ENCODE data around the gene PRICKLE2.

PRICKLE2 gene

GRCh38 chr3:64074060-64074459 is 151.2 kb downstream of the PRICKLE2 start:
- Mint-ChIP-seq H3K9me3 (no peaks in the 10 kb centered on the region), H3K36me3 (ENCODE audit: insufficient read depth) (no peaks in the 10 kb centered on the region), H3K27ac (no peak overlapping the region), H3K4me3 (no peak overlapping the region), H3K4me1 (ENCODE audit: low read depth in 2 of 2) (no peaks in the 10 kb centered on the region), H3K27me3 (peaks cover 65 to 74% of the 10 kb centered on the region in 2 donors)
- DNase-seq (no peak), ATAC-seq (replicated peaks) (no peak)

- Mint-ChIP-seq H3K27me3 (peaks cover 66% of the 10 kb centered on the region in 2 donors), H3K36me3 (ENCODE audit: insufficient read depth) (no peaks in the 10 kb centered on the region), H3K27ac (no peak overlapping the region), H3K4me3 (no peak overlapping the region), H3K9me3 (no peaks in the 10 kb centered on the region), H3K4me1 (ENCODE audit: low read depth in 2 of 2) (no peaks in the 10 kb centered on the region)
- no peak for DNase-seq
- ATAC-seq (replicated peaks), result no peak
Measured at GRCh38 chr3:64073158-64073761, 152.0 kb downstream of the PRICKLE2 start.

- Mint-ChIP-seq H3K27ac (no peak overlapping the region), H3K4me3 (no peak overlapping the region), H3K36me3 (ENCODE audit: insufficient read depth) (no peaks in the 10 kb centered on the region), H3K4me1 (ENCODE audit: low read depth in 2 of 2) (no peaks in the 10 kb centered on the region), H3K27me3 (peaks cover 58 to 64% of the 10 kb centered on the region in 2 donors), H3K9me3 (no peaks in the 10 kb centered on the region)
- DNase-seq, result no peak
- ATAC-seq (replicated peaks), result no peak
Measured at GRCh38 chr3:64072126-64072525, 153.1 kb downstream of the PRICKLE2 start.

- no peak for ATAC-seq (replicated peaks)
- Mint-ChIP-seq H3K4me3 (no peak overlapping the region), H3K36me3 (ENCODE audit: insufficient read depth) (no peaks in the 10 kb centered on the region), H3K4me1 (ENCODE audit: low read depth in 2 of 2) (no peaks in the 10 kb centered on the region), H3K27me3 (peaks cover 58 to 63% of the 10 kb centered on the region in 2 donors), H3K9me3 (no peaks in the 10 kb centered on the region), H3K27ac (no peak overlapping the region)
- no peak for DNase-seq
Measured at GRCh38 chr3:64070704-64071103, 154.6 kb downstream of the PRICKLE2 start.

GRCh38 chr3:64067506-64068346 is 157.5 kb downstream of the PRICKLE2 start:
- DNase-seq, result no peak
- Mint-ChIP-seq H3K27ac (no peak overlapping the region), H3K4me3 (no peak overlapping the region), H3K9me3 (no peaks in the 10 kb centered on the region), H3K27me3 (peaks cover 41 to 67% of the 10 kb centered on the region in 2 donors), H3K4me1 (ENCODE audit: low read depth in 2 of 2) (no peaks in the 10 kb centered on the region), H3K36me3 (ENCODE audit: insufficient read depth) (no peaks in the 10 kb centered on the region)
- ATAC-seq (replicated peaks), result no peak

DNA sequence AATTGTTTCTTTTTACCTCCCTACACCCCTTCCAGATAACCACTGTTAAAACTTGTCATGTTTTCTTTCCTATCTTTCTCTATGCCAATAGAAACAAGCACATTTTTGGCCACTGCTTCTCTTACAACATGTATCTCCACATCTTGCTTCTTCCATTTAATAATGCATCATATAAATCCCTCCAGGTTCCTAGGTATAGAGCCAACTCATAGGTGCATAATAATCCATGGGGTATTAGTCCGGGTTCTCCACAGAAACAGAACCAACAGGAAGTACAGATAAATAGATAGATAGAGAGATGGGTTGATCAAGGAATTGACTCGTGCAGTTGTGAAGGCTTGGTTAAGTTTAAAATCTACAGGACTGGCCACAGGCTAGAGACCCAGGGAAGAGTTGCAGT is 160.5 kb downstream of the PRICKLE2 start:
- H3K27ac Mint-ChIP-seq, result no peak overlapping the region
- DNase-seq (no peak), ATAC-seq (replicated peaks) (no peak)
- H3K9me3 Mint-ChIP-seq, result no peaks in the 10 kb centered on the region
- peaks cover 21 to 54% of the 10 kb centered on the region in 2 donors for H3K27me3 Mint-ChIP-seq
- H3K4me3 Mint-ChIP-seq, result no peak overlapping the region
- H3K36me3 Mint-ChIP-seq (ENCODE audit: insufficient read depth), result no peaks in the 10 kb centered on the region
- H3K4me1 Mint-ChIP-seq (ENCODE audit: low read depth in 2 of 2), result no peaks in the 10 kb centered on the region

GRCh38 chr3:64063983-64064438 is 161.3 kb downstream of the PRICKLE2 start:
- DNase-seq, result no peak
- Mint-ChIP-seq H3K36me3 (ENCODE audit: insufficient read depth) (no peaks in the 10 kb centered on the region), H3K4me1 (ENCODE audit: low read depth in 2 of 2) (no peaks in the 10 kb centered on the region), H3K27ac (no peak overlapping the region), H3K9me3 (no peaks in the 10 kb centered on the region), H3K27me3 (peaks cover 22 to 57% of the 10 kb centered on the region in 2 donors), H3K4me3 (no peak overlapping the region)
- ATAC-seq (replicated peaks), result no peak

DNA sequence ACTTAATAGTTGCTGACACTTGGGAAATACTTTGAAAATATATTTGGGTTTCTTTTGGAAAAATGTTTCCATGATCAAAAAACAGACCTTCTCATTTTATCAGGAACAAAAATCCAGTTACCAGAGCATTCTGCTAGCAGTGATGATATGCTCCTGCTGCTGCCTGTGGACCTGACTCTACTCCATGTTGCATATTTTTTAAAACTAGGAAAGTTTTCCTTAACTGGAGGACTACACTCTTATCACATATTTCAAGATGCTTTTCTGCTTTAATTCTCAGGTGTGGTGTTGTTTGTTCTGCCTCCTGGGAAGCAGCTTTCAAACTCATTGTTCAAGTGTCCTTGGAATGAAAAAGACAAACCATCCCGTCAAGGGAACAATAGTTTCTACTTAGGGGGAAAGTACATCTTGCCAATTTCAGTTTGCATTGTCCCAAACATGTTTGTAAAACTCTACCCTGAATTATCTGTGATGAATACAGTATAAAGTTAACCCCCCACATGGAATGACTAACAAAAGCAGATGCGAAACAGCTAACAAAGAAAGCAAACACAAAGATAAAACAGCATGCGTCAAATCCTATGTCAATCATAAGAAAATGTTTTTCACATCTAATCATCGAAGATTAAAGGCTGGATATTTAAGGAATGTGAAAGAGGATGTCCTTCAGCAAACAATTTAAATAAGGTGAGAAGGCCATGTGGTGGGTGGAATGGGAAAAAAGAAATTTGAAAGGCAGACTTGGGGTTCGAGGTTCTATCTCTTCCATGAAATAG is 161.9 kb downstream of the PRICKLE2 start:
- DNase-seq (no peak), ATAC-seq (replicated peaks) (no peak)
- Mint-ChIP-seq H3K9me3 (no peaks in the 10 kb centered on the region), H3K4me3 (no peak overlapping the region), H3K36me3 (ENCODE audit: insufficient read depth) (no peaks in the 10 kb centered on the region), H3K27me3 (peaks cover 19 to 62% of the 10 kb centered on the region in 2 donors), H3K27ac (no peak overlapping the region), H3K4me1 (ENCODE audit: low read depth in 2 of 2) (no peaks in the 10 kb centered on the region)

GRCh38 chr3:64061628-64062027 is 163.6 kb downstream of the PRICKLE2 start:
- DNase-seq (no peak), ATAC-seq (replicated peaks) (no peak)
- H3K27me3 Mint-ChIP-seq, result peaks cover 29 to 72% of the 10 kb centered on the region in 2 donors
- no peaks in the 10 kb centered on the region for H3K4me1 Mint-ChIP-seq (ENCODE audit: low read depth in 2 of 2)
- no peaks in the 10 kb centered on the region for H3K9me3 Mint-ChIP-seq
- H3K36me3 Mint-ChIP-seq (ENCODE audit: insufficient read depth), result no peaks in the 10 kb centered on the region
- H3K27ac Mint-ChIP-seq, result no peak overlapping the region
- H3K4me3 Mint-ChIP-seq, result no peak overlapping the region

- DNase-seq (no peak), ATAC-seq (replicated peaks) (no peak)
- H3K27ac Mint-ChIP-seq, result no peak overlapping the region
- H3K9me3 Mint-ChIP-seq, result no peaks in the 10 kb centered on the region
- no peak overlapping the region for H3K4me3 Mint-ChIP-seq
- peaks cover 47 to 79% of the 10 kb centered on the region in 2 donors for H3K27me3 Mint-ChIP-seq
- no peaks in the 10 kb centered on the region for H3K4me1 Mint-ChIP-seq (ENCODE audit: low read depth in 2 of 2)
- H3K36me3 Mint-ChIP-seq (ENCODE audit: insufficient read depth), result no peaks in the 10 kb centered on the region
Measured at GRCh38 chr3:64059484-64060175, 165.6 kb downstream of the PRICKLE2 start.

GRCh38 chr3:64058566-64058965 is 166.7 kb downstream of the PRICKLE2 start:
- no peaks in the 10 kb centered on the region for H3K36me3 Mint-ChIP-seq (ENCODE audit: insufficient read depth)
- no peaks in the 10 kb centered on the region for H3K9me3 Mint-ChIP-seq
- DNase-seq (no peak), ATAC-seq (replicated peaks) (no peak)
- H3K27ac Mint-ChIP-seq, result no peak overlapping the region
- H3K4me1 Mint-ChIP-seq (ENCODE audit: low read depth in 2 of 2), result no peaks in the 10 kb centered on the region
- no peak overlapping the region for H3K4me3 Mint-ChIP-seq
- H3K27me3 Mint-ChIP-seq, result peaks cover 47 to 77% of the 10 kb centered on the region in 2 donors

- ATAC-seq (replicated peaks), result no peak
- H3K27me3 Mint-ChIP-seq, result peaks cover 42 to 65% of the 10 kb centered on the region in 2 donors
Measured at GRCh38 chr3:64057231-64057630, 168.0 kb downstream of the PRICKLE2 start.

DNA sequence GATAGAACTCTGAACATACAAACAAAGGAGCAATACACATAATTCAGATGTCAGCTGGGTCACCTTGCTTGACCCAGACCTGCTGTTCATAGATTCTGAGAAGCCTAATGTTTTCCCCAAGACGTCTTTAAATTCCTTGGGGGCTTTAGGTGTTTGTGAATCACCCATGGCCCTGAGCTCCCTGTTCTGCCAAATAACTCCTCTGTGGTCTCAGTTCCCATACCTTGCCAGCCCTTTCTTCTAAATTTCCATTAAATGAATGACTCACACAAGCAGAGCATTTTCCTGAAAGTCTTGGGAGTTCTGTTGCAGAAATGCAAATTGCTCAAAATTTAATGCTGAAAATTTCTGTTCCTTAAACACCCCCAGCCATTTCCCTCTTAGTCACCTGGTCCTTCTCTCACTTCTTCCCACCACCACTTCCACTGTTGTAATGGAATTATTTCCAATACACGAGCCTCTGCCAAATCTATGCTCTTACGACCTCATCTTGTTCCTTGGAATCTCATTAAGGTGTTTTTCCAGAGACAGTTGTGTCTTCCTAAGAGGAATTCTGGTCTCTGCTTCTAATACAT is 168.6 kb downstream of the PRICKLE2 start:
- Mint-ChIP-seq H3K4me3 (no peak overlapping the region), H3K36me3 (ENCODE audit: insufficient read depth) (no peaks in the 10 kb centered on the region), H3K4me1 (ENCODE audit: low read depth in 2 of 2) (no peaks in the 10 kb centered on the region), H3K9me3 (no peaks in the 10 kb centered on the region), H3K27ac (no peak overlapping the region), H3K27me3 (peaks cover 42 to 63% of the 10 kb centered on the region in 2 donors)
- no peak for ATAC-seq (replicated peaks)
- DNase-seq, result no peak

More at GRCh38 chr3:64057231-64057630, 168.0 kb downstream of the PRICKLE2 start:
- no peak overlapping the region for H3K27ac Mint-ChIP-seq
- no peaks in the 10 kb centered on the region for H3K9me3 Mint-ChIP-seq
- no peaks in the 10 kb centered on the region for H3K4me1 Mint-ChIP-seq (ENCODE audit: low read depth in 2 of 2)
- DNase-seq, result no peak
- no peak overlapping the region for H3K4me3 Mint-ChIP-seq
- no peaks in the 10 kb centered on the region for H3K36me3 Mint-ChIP-seq (ENCODE audit: insufficient read depth)
